Type B pancreatic cell (in vitro differentiated cells): ENCODE measurements around the gene PTBP3. TPM values are rescaled to one million over a fixed set of nuclear protein-coding genes. Genes with fewer than 3 reads are reported as not detected.
A peak's percentile ranks its signal among the peaks of the same experiment; 100 is the strongest.
"Not testable (repeated sequence)": the region's sequence is repeated elsewhere in the genome, so short reads cannot be mapped to it uniquely, and the experiment has no call there.

Experiments
- DNase-seq: peaks from one replicate; pipeline ENCODE4 v3.0.0; 2021; ENCODE audit warnings: mixed read lengths; ENCODE audit not compliant: unreplicated experiment; ENCODE audit errors: extremely low spot score
- H3K27ac Mint-ChIP-seq: 2 replicates; pipeline ENCODE4 v1.8.0; 2021; ENCODE audit warnings: mild to moderate bottlenecking, mixed read lengths
- H3K27me3 Mint-ChIP-seq: 2 replicates; pipeline ENCODE4 v1.8.0; 2021; ENCODE audit warnings: mixed read lengths
- H3K36me3 Mint-ChIP-seq: 2 replicates; pipeline ENCODE4 v1.8.0; 2021; ENCODE audit warnings: mixed read lengths
- H3K4me1 Mint-ChIP-seq: one replicate; pipeline ENCODE4 v1.8.0; 2021; ENCODE audit warnings: mixed read lengths; ENCODE audit not compliant: unreplicated experiment
- H3K4me3 Mint-ChIP-seq: 2 replicates; pipeline ENCODE4 v1.8.0; 2021; ENCODE audit warnings: mild to moderate bottlenecking, mixed read lengths
- H3K9me3 Mint-ChIP-seq: 2 replicates; pipeline ENCODE4 v1.8.0; 2021; ENCODE audit warnings: mixed read lengths
- total RNA-seq: library from RNA; stranded (reverse); gene quantifications from 2 replicates; pipeline ENCODE4 v1.2.1, GENCODE V29; 2021; ENCODE audit warnings: low replicate concordance
- TF ChIP-seq, protein P1 (sequence below): fragments of 200-600 bp; sonication (generic); conservative IDR thresholded peaks from 2 replicates; pipeline ENCODE4 v1.5.0; 2021; ENCODE audit warnings: antibody characterized with exemption, mild to moderate bottlenecking

Gene PTBP3
- total RNA-seq, 1 donor from 2014 or later: 78.6 TPM

DNA sequence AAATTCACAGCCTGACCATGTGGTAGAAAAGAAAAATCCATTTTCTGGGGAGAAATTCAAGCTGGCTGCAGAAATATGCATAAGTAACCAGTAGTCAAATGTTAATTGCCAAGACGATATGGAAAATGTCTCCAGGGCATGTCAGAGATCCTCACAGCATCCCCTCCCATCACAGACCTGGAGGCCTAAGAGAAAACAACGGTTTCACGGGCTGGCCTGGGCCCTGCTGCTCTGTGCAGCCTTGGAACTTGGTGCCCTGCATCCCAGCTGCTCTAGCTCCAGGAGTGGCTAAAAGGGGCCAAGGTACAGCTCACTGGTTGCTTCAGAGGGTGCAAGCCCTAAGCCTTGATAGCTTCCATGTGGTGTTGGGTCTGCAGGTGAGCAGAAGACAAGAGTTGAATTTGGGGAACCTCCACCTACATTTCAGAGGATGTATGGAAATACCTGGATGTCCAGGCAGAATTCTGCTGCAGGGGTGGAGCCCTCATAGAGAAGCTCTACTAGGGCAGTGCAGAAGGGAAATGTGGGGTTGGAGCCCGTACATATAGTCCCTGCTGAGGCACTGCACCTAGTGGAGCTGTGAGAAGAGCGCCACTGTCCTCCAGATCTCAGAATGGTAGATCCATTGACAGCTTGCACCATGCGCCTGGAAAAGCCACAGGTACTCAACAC is 49.7 kb downstream of the PTBP3 start:
- Mint-ChIP-seq H3K4me3 (no peak overlapping the region), H3K36me3 (peaks cover 49% of the 10 kb centered on the region), H3K27me3 (no peaks in the 10 kb centered on the region), H3K4me1 (peaks cover 4% of the 10 kb centered on the region), H3K27ac (no peak overlapping the region), H3K9me3 (peaks cover 9% of the 10 kb centered on the region)
- TF ChIP-seq, protein P1, sequence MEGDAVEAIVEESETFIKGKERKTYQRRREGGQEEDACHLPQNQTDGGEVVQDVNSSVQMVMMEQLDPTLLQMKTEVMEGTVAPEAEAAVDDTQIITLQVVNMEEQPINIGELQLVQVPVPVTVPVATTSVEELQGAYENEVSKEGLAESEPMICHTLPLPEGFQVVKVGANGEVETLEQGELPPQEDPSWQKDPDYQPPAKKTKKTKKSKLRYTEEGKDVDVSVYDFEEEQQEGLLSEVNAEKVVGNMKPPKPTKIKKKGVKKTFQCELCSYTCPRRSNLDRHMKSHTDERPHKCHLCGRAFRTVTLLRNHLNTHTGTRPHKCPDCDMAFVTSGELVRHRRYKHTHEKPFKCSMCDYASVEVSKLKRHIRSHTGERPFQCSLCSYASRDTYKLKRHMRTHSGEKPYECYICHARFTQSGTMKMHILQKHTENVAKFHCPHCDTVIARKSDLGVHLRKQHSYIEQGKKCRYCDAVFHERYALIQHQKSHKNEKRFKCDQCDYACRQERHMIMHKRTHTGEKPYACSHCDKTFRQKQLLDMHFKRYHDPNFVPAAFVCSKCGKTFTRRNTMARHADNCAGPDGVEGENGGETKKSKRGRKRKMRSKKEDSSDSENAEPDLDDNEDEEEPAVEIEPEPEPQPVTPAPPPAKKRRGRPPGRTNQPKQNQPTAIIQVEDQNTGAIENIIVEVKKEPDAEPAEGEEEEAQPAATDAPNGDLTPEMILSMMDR: no peak
- DNase-seq: no peak

DNA sequence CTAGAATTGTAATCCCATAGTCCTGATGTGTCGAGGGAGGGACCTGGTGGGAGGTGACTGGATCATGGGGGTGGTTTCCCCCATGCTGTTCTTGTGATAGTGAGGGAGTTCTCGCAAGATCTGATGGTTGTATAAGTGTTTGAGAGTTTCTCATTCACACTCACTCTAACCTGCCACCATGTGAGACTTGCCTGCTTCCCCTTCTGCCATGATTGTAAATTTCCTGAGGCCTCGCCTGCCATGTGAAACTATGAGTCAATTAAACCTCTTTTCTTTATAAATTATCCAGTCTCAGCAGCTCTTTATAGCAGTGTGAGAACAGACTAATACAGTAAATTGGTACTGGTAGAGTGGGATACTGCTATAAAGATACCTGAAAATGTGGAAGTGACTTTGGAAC is 50.6 kb downstream of the PTBP3 start:
- H3K27me3 Mint-ChIP-seq, H3K4me1 Mint-ChIP-seq, H3K9me3 Mint-ChIP-seq, H3K27ac Mint-ChIP-seq, DNase-seq, H3K4me3 Mint-ChIP-seq: not testable (repeated sequence)
- H3K36me3 Mint-ChIP-seq: peaks cover 41% of the 10 kb centered on the region

DNA sequence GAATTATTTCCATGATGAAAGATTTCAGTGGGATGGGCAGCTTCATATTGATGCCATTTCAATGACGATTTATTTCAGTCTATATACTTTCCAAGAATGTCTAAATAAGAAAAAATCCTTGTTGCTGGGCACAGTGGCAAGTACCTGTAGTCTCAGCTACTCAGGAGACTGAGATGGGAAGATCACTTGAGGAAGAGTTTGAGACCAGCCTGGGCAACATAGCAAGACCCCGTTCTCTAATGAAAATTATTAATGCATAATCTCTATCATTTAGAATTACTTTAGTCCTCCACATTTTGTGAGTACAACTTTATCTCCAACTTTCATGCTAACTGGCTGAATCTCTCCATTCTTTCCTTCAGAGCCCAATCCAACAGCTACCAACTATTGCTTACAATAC is 52.5 kb downstream of the PTBP3 start:
- H3K27ac Mint-ChIP-seq: no peak overlapping the region
- DNase-seq: no peak
- peaks cover 9% of the 10 kb centered on the region for H3K9me3 Mint-ChIP-seq
- H3K4me1 Mint-ChIP-seq: peaks cover 7% of the 10 kb centered on the region
- H3K27me3 Mint-ChIP-seq: no peaks in the 10 kb centered on the region
- TF ChIP-seq, protein P1: no peak
- peaks cover 28% of the 10 kb centered on the region for H3K36me3 Mint-ChIP-seq
- no peak overlapping the region for H3K4me3 Mint-ChIP-seq

DNA sequence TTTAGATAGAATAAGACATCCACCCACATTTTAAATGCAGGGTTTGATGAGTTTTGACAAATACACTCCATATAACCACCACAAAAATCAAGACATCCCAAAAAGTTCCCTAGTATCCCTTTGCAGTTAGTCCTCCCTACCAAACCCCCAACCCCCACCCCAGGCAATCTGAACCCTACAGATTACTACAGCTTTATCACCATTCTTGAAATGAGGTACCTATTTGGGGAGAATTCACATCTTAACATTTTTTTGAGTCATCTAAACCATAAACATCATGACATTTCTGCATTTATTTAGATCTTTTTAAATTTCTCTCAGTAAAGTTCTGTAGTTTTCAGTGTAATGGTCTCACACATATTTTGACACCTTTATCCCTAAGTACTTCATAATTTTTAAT is 53.9 kb downstream of the PTBP3 start:
- Mint-ChIP-seq H3K4me3 (no peak overlapping the region), H3K9me3 (peaks cover under 1% of the 10 kb centered on the region), H3K27ac (no peak overlapping the region), H3K36me3 (peaks cover 18% of the 10 kb centered on the region), H3K27me3 (no peaks in the 10 kb centered on the region), H3K4me1 (peaks cover 7% of the 10 kb centered on the region)
- TF ChIP-seq, protein P1: no peak
- DNase-seq: no peak

DNA sequence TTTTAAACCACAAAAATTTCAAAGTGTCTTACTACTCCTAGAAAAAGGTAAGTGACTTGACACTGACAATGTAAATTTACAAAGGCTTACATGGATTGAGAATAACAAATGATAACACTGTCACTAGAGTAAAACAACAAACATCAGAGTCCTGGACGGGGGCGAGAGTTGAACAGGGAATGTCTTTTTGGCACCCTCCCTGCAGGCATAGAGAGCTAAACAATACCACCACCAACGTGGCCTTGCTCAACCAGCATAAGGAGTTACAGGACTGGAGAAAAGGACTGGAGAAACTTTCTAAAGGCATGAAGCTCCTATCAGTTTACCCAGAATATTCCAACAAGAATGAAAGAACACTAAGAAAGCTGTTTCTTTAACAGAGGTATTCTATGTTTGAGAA is 55.3 kb downstream of the PTBP3 start:
- peak overlapping the region; percentile 67 for H3K27ac Mint-ChIP-seq
- H3K4me1 Mint-ChIP-seq: peaks cover 13% of the 10 kb centered on the region
- H3K9me3 Mint-ChIP-seq: no peaks in the 10 kb centered on the region
- H3K27me3 Mint-ChIP-seq: no peaks in the 10 kb centered on the region
- no peak overlapping the region for H3K4me3 Mint-ChIP-seq
- TF ChIP-seq, protein P1: no peak
- H3K36me3 Mint-ChIP-seq: peaks cover 9% of the 10 kb centered on the region
- DNase-seq: no peak

DNA sequence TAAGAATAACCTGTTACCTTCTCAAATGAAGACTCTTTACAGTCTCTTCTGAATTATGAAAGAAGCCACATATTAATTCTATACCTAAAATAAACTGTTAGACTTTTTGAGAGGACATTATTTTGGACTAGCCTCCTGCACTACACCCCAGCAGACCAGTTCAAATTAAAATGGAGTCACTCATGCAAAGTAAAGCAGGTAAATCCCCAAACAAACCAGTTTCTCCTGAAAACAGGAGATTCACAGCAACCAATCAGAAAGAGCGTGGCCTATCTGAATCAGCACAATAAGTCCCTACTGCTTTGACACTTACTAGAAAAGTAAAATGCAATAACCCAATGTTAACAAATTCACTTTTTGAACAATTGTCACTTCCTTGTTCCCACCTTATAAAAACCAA is 58.8 kb downstream of the PTBP3 start:
- Mint-ChIP-seq H3K36me3 (peaks cover 13% of the 10 kb centered on the region), H3K9me3 (no peaks in the 10 kb centered on the region), H3K4me3 (no peak overlapping the region), H3K27me3 (no peaks in the 10 kb centered on the region), H3K4me1 (peaks cover 13% of the 10 kb centered on the region), H3K27ac (no peak overlapping the region)
- no peak for DNase-seq
- TF ChIP-seq, protein P1: no peak
